Endometrium (tissue), 2 donors: ENCODE results near the gene GALNT2.

ENCODE experiments used
- FAIRE-seq: peaks from 2 replicates; lab custom pipeline; 2012; peaks lifted over from hg19 to GRCh38; lab: Jason Lieb, UNC
- donor health status: control.
- donor health status: control.

GALNT2 gene

DNA sequence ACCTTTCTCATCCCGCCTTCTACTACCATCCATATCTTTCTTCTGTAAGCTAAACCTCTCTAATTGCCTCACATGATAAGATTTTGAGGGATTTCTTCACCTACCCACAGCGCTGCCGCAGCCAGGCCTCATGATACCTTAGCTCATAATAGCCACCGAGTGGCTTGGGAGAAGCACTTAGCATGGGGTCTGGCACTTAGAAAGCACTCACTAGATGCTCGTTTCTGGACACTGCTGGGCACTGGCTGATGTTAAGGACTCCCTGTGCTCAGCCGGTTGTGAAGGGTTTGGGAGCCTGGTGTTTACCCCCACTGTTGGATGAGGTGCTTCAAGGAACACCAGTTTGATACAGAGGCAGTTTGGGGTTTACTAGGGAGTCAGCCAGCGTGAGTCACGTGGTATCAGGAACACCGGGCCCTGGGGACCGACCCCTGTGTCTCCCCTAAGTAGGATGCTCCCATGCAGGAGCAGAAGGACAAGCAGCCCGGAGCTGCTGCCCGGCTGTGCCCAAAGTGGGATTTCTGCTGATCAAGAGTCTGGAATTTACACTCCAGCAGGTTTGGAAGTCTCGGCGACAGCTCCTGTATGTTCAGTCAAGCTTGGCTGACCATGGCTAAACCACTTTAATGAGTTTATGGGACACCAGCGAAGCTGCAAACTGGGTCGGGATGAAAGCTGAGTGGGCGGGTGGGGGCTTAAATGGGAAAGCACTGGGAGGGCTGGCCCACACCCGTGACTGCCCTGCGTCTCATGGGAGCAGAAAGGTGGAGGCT is 63.3 kb downstream of the GALNT2 start:
- no peak for FAIRE-seq

DNA sequence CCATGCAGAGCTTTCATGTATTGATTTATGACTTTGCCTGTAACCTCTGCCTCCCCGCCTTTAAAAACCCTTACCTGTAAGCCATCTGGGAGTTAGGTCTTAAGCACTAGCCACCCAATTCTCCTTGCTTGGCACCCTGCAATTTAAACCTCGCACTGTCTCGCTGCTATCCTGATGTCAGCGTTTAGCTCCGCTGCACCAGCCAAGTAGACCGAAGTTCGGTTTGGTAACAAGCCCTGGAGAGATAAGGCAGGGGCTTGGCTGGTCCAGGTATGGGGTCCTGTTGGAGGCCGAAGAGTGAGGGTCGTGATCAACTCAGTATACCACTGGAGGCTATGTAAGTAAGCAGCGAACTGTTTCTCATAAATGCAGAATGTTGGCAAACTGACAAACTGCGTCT is 64.4 kb downstream of the GALNT2 start:
- FAIRE-seq, result no peak

DNA sequence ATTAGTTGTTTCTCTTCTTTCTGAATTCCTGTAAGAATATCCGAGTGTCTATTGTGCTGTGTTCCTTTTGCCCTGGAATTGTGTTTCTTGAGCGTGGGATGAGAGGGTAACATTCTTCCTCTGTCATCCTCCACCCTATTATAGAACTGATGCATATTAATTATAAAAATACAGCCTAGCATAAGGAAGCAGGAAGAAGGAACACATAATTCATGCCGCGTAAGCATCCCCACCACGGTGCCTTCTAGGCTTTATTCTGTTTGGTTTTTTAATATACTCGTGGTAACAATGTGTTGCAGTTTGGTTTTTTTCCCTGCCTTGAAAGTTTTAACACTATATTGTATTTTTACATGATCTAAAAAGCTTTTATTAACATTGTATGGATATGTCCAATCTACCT is 65.7 kb downstream of the GALNT2 start:
- FAIRE-seq, result no peak

DNA sequence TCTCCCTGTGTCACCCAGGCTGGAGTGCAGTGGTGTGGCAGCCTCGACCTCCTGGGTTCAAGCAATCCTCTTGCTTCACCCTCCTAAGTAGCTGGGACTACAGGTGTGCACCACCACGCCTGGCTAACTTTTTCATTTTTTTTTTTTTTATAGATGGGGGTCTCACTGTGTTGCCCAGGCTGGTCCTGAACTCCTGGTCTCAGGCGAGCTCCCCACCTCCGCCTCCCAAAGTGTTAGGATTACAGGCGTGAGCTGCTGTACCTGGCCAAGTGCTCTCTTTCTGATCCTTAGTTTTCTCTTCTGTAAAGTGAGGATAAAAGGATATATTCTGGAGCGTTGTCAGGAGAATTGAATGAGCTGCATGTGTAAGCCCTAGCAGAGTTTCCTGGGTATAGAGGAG is 68.7 kb downstream of the GALNT2 start:
- FAIRE-seq, result no peak

DNA sequence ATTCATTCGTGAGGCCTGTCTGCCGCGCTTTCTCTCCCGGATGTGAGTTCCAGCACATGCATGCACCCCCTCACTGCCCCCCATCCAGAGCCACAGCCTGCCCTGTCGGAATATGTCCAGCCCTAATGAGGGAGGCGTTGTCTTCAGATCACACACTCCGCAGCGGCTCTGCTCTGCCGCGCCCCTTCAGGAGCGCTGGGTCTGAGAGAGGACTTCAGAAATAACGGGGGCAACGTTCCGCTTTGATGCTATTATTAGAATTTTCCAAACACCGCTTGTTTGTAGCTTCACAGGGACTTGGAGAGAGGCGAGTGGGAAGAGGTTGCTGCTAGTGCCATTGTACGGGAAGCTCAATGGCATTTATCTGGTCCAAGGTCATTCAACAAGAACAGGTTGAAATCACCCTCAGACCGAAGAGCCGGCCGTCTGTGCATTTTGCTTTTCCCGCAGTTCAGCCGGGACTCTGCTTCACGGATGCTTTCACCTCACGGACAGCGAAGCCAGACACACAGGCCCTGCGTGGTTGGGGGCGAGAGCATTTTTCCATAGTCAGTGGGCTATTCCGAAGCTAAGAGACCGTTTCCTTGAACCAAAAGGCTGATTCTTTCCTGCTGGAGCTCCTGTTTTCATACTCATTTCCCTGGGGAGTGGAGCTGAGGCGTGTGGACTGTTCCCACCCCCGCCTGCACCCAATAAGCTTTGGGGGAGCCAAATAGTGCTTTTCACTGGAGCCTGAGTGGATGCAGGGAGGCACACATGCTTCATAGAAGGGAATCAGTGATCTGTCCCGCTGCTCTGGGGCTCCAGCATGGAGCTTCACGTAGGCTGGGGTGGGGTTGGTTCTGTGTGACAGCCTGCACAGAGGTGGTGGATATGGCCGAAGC is 69.7 kb downstream of the GALNT2 start:
- no peak for FAIRE-seq

DNA sequence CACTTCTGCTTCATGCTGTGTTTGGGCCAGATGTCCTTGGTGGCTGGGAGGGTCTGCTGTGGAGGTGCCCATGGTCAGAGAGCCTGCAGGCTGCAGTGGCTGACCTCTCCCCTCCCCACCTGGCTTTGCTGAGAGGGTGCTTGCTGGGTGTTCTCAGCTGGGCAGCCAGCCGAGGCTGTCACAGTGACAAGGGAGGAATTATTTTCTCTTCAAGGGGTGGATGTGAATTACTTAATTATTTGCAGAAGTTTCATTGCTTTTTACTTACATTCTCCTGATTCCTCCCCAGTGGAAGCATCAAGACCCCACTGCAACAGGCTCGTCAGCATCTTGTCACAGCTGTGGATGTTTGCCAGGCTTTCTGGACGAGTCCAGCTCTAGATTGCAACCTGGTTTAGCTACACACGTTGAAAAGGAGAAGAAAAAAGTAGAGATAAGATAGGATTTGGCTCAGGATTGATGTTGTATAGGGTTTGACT is 70.3 kb downstream of the GALNT2 start:
- FAIRE-seq, result no peak

DNA sequence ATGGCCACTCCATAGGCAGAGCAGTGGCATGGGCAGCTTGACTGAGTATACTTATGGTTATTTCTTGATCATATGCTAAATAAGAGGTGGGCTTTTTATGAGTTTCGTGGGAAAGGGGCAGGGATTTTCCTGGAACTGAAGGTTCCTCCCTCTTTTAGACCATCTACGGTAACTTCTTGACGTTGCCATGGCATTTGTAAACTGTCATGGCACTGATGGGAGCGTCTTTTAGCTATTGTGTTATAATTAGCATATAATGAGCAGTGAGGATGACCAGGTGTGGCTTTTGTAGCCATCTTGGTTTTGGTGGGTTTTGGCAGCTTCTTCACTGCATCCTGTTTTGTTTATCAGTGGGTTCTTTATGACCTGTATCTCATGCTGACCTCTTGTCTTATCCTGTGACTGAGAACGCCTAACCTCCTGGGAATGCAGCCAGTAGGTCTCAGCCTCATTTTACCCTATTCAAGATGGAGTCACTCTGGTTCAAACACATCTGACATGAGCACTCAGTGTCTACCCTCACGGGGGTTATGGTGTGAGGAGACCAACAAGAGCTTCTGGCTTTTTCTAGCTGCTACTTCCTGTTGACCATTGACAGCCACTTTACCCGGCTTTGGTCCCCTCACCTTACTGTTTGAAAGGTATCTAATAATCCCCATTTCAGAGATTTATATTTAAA is 71.7 kb downstream of the GALNT2 start:
- no peak for FAIRE-seq

DNA sequence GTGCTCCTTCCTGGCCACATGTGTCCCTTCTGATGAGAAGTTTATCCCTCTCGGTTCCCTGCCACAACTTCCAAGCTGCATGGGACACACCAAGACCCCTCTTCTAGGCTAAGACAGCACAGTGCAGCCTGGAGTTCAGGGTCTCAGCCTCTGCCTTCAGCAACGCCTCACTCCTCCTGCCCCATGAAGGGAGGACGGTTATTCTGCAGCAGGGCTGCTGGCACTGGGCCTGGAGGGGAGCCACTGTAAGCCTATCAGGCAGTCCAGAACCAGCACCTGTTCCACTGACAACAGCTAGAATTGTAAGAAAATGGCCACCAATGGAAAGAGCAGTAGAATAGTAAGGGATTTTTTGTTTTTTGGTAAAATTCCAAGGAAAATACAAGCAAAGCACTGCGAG is 72.3 kb downstream of the GALNT2 start:
- no peak for FAIRE-seq

DNA sequence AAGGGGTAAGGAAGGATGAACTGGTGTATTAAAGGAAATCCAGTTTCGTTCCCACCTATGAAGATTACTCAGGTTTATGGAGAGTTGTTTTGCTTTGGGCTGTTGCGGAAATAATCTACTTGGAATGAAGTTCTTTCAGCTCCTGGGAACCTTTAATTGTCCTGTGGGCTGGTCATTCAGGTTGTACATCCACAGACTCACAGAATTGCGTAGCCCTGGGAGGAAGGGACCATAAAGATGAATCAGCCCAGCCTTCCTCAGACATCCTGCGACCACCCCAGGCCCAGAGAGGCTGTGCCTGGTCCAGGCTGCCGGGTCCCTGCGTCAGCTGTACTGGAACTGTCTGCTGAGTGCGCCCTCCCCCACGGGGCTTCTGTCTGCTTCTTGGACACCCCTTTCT is 72.7 kb downstream of the GALNT2 start:
- FAIRE-seq, result no peak

DNA sequence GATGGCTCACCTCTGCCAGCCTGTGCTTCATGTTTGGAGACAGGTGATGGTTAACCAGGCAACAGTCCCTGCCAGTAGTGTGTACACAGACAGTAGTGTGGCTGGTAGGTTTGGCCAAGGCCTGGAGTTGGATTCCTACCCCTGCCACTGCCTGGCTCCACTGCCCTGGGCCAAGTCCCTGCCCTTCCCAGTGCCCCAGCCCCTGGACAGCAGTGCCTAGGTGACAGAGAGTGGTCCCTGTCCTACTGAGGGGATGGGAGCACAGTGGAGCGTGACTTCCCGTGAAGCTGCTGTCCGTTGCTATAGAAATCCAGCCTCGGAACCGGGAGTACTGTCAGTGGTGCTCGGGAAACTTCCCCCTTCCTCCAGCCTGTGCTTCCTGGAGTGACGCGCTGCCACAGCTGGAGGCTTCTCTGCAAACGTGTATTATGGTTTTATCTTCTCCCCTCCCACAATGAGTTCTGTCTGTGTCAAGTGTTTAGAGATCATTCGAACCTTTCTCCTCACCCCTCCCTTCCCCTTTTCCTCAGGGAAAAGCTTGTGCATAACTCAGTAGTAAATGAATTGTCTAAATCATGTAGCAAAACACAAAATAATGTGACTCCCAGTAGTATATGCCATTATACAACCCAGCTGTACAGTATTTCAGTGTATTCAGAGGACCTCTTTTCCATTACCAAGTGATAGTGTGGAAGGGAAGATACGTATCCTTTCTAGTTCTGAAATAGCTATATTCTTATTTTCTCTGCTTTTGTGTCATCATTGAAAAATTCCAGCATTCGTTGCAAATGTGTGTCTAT is 73.4 kb downstream of the GALNT2 start:
- no peak for FAIRE-seq

DNA sequence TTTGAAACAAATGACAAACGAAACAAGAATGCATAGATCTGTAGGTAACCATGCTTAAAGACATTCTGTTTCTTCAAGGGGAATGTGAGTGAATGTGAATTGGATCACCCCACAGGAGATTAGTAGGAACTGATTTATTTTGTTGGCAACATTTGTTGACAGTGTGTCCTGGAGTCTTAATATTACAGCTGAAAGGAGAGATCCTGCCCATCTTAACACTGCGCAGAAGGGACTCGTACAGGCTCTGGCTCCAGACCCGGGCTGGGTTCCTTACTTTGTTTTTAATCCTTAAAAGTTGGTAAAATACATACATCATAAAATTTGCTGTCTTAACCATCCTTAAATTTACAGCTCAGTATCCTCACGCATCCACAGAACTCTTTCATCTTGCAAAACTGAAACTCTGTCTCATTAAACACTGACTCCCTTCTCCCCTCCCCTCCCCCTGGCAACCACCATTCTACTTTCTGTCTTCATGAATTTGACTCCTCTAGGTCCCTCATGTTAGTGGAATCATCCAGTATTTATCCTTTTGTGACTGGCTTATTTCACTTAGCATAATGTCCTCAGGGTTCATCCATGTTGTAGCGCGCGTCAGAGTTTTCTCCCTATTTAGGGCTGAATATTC is 74.1 kb downstream of the GALNT2 start:
- FAIRE-seq, result no peak

DNA sequence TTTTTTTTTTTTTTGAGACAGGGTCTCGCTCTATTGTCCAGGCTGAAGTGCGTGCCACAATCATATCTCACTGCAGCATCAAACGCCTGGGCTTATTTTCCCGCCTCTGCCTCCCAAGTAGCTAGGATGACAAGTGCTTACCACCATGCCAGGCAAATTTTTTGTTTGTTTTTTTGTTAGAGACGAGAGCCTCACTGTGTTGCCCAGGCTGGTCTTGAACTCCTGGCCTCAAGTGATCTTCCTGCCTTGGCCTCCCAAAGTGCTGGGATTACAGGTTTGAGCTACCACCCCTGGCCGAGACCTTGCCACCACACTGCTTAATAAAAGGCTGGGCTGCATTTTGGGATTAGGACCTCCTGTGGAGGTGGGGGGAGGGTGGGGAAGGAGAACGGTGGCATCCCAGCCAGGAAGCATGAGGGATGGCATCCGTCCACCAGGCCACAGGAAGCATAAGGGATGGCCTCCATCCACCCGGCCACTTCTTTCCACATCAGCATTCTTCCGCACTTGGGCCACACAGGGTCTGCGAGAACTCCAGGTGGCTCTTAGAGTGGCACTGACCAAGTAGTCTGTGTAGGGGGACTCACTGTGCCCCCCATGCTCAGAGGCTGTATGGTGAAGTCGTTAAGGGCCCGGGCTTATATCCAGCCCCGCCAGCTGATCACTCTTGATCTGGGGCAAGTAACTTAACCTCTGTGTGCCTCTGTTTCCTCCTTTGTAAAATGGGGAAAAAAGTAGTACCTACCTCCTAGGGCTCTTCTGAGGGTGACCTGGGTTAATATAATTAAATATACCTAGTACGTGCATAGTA is 75.0 kb downstream of the GALNT2 start:
- FAIRE-seq, result no peak

DNA sequence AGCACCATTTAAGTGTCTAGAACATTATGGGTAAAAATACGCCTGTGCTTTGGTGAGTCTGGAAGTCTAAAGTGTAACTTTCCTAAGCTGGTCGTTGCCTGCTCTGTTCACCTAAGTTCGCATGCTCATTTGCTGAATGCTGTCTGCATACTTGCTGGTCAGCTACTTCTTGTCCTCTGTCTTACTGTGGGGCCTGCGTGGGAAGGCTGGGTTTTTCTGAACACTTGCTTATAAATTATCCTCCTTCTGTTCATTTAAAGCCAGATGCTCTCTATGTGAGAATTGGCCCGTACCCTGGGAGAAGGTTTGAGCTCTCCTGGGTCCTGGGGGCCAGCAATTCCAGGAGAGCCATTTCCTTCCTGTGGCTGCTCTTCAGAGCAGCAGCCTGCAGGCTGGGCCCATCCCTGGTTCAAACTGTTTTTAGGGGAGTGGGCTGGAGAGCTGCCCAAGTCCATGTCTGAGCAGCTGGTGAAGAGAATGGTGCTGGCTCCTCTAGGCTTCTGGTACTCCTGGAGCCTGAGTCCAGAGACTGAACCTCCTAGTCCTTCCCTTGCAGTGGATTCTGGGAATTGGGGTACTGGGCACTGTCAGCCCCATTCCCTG is 75.7 kb downstream of the GALNT2 start:
- no peak for FAIRE-seq

DNA sequence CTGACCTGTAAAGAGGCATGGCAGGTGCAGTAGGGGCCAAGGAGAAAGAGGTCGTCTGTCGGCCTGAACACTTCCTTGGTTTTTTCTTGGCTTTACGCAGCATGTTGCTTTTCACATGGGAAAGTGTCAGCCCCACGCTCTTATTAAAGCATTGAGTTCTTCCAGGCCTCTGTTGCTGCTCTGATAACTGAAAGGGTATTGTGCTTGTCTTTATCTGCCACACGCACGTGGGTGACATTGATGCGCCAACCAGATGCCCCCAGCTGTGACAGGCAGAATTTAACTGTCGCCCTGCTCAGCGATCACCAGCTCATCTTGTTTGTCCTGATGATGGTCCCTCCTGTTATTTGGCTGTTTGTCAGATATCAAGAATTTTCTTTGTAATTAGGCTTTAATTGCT is 76.5 kb downstream of the GALNT2 start:
- no peak for FAIRE-seq

DNA sequence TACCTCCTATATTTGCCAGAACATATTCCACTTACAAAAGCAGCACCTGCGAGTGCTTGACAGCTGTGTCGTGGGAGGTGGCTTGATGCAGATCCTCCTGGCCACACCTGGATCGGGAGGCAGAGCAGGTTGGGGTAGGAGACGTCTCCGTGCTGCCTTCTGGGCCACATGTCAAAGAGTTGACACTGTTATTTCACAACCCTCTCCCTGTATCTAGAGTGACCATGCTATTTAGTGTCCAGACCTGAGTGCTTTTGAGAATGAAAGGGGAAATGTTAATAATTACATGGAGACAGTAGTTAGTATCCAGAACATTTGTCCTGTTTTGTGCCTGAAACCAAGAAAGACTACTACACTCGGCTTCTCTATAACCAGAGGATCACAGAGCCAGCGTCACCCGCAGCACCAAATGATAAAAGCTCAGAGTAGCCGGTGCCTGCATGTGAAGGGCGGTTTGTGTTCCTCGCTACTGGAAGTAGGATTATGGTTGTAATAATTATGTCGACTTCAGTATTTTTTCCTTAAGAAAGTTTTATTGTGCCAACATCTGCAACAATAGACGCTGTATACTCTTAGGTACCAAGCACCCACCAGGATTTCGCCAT is 77.1 kb downstream of the GALNT2 start:
- FAIRE-seq, result no peak

DNA sequence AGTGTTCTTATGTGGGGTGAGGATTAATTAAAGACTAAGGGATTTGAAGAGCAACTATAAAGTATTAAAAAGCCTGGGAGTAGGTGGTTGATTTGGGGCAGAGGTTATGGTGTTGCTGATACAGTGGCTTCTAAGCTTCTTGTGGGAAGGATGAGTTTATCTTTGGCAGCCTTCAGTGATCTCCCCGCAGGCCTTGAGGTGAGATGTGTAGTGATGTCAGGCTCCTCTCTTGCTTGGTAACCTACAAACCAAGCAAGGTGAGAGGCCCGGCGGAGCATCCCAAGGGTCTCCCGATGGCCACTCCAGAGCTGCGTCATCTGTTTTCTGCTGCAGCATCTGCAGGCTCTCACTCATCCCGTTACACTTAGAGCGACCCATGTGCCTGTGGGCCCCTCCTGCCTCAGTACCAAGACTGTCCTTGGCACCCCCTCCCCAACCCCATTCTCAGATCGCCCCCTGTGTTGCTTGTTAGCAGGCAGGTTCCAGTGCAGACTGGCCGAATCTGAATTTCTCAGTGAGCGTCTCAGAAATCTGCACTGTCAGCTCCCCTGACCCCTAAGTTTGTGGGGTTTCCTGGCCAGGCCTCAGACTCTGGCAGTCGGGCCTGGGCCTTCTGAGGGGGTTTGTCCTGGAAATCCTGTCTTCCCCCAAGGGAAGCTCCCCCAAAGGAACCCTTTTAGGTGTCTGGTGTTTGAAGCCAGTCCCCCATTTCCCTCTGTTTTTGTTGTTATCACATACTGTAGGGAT is 77.9 kb downstream of the GALNT2 start:
- no peak for FAIRE-seq

DNA sequence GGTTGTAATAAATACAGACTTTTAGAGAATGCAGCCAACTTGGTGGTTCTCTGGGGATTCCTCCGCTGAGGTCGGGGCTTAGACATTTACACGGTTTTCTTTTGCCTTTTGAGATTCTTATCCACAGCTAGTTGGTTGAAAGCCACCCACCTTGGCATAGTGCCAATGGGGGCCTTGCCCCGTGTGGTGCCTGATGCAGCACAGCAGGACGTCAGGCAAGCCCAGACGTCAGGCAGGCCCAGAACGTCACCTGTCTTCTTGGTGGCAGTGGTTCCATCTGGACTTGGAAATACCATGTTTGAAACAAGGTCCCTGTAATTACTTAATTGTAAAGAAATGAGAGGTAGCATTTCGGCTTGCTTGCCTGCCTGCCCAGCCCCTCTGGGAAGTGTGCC is 78.5 kb downstream of the GALNT2 start:
- no peak for FAIRE-seq

DNA sequence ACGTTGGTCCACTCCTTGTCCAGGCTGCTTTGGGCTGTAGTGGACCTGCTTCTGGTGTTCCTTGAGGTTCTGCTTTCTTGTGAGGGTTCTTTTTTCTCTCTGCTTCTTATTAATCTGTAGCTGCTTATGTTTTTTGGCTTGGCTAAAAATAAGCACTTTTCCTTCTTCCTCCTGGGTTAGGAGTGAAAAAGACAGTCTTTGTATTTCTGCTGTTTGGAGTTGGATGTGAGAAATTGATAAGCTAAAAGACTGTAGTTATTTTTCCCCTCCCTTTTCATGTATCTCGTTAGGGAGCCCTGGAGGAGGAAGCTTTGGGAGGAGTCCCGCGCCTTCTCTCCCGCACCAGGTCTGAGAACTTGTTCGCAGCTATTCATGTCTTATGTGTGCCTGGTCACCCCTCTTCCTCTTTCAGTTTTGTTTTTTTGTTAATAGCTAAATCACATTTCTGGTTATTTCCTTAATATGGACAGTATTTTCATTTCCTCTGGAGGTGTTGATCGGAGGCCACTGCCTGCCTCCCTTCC is 79.0 kb downstream of the GALNT2 start:
- FAIRE-seq, result no peak

DNA sequence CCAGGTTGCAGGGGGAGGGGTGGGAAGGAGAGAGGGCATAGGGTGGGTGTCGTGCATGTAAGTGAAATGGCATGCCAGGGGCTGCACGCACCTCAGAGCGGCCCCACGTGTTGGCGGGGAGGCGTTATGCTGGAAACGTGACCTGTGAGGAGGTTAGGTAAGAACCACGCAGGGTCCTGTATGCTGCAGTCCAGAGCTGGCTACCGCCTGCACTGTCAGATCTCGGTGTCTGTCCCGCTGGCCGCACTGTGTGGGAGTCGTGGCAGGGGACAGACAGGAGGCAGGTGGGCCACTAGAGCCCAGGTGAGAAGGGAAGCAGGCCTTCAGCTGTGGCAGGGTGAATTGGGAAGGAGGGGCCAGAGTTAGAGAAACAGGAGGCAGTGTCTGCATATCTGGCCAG is 79.7 kb downstream of the GALNT2 start:
- no peak for FAIRE-seq
